WERI-Rb-1 (cell line): Measurements from ENCODE around the gene C10orf67.

Experiments used
- DNase-seq: peaks from one replicate; pipeline ENCODE4 v3.0.0-alpha.2; 2020
- H3K27ac ChIP-seq: fragments of 250-450 bp; sonication (Bioruptor Pico); 2 replicates; pipeline ENCODE4 v1.5.1; 2020; ENCODE audit warnings: mild to moderate bottlenecking, moderate library complexity
- H3K27me3 ChIP-seq: fragments of 250-450 bp; sonication (Bioruptor Pico); 2 replicates; pipeline ENCODE4 v1.5.1; 2021; ENCODE audit warnings: mild to moderate bottlenecking, low read depth, moderate library complexity; ENCODE audit not compliant: insufficient read depth, severe bottlenecking
- H3K36me3 ChIP-seq: fragments of 250-450 bp; sonication (Bioruptor Pico); 2 replicates; pipeline ENCODE4 v1.5.1; 2020; ENCODE audit warnings: mild to moderate bottlenecking, moderate library complexity
- H3K4me3 ChIP-seq: 2 replicates; pipeline ENCODE4 v1.5.1; 2011; ENCODE audit warnings: low read depth, mild to moderate bottlenecking, control low read depth, low read length
- H3K9me3 ChIP-seq: fragments of 250-450 bp; sonication (Bioruptor Pico); 2 replicates; pipeline ENCODE4 v1.5.1; 2021; ENCODE audit warnings: mild to moderate bottlenecking, moderate library complexity; ENCODE audit not compliant: severe bottlenecking
- CTCF ChIP-seq: IDR thresholded peaks from 2 replicates; pipeline ENCODE4 v1.5.1; 2011; ENCODE audit warnings: low read depth, mild to moderate bottlenecking, control low read depth, inconsistent platforms, low read length

Gene C10orf67

GRCh38 chr10:23217471-23217870, 127.1 kb downstream of the C10orf67 start:
- Histone ChIP-seq H3K4me3 (no peak overlapping the region), H3K36me3 (no peaks in the 10 kb centered on the region), H3K9me3 (no peaks in the 10 kb centered on the region), H3K27ac (no peak overlapping the region), H3K27me3 (no peaks in the 10 kb centered on the region)
- no peak for TF ChIP-seq CTCF
- DNase-seq: no peak

- no peak for TF ChIP-seq CTCF
- H3K36me3 ChIP-seq: no peaks in the 10 kb centered on the region
- no peaks in the 10 kb centered on the region for H3K9me3 ChIP-seq
- no peaks in the 10 kb centered on the region for H3K27me3 ChIP-seq
- H3K27ac ChIP-seq: no peak overlapping the region
- H3K4me3 ChIP-seq: no peak overlapping the region
- DNase-seq: no peak
These were observed 138.5 kb downstream of the C10orf67 start for GRCh38 chr10:23205972-23206642.

GRCh38 chr10:23204773-23205172, 139.8 kb downstream of the C10orf67 start:
- Histone ChIP-seq H3K9me3 (no peaks in the 10 kb centered on the region), H3K36me3 (no peaks in the 10 kb centered on the region), H3K4me3 (no peak overlapping the region), H3K27ac (no peak overlapping the region), H3K27me3 (peaks cover 3% of the 10 kb centered on the region)
- DNase-seq: no peak
- no peak for TF ChIP-seq CTCF

GRCh38 chr10:23203369-23204325, 140.9 kb downstream of the C10orf67 start:
- Histone ChIP-seq H3K9me3 (no peaks in the 10 kb centered on the region), H3K27me3 (peaks cover 12% of the 10 kb centered on the region), H3K36me3 (no peaks in the 10 kb centered on the region), H3K4me3 (no peak overlapping the region), H3K27ac (no peak overlapping the region)
- no peak for TF ChIP-seq CTCF
- no peak for DNase-seq

GRCh38 chr10:23202779-23203178, 141.8 kb downstream of the C10orf67 start:
- no peak for TF ChIP-seq CTCF
- no peak overlapping the region for H3K4me3 ChIP-seq
- no peak overlapping the region for H3K27ac ChIP-seq
- no peak for DNase-seq
- H3K36me3 ChIP-seq: no peaks in the 10 kb centered on the region
- H3K27me3 ChIP-seq: peaks cover 19% of the 10 kb centered on the region
- no peaks in the 10 kb centered on the region for H3K9me3 ChIP-seq
